SK-N-SH (cell line): ENCODE results near the gene LRRIQ1.

Source experiments
- EP300 ChIP-seq, 2 experiments: IDR thresholded peaks; 2 replicates each; pipeline versions ENCODE4 v1.4.0 to v1.6.1; 2012; ENCODE audit warnings: borderline replicate concordance in 1 of 2, low read depth in 1 of 2, low read length in 1 of 2
- EZH2phosphoT487 ChIP-seq: fragments of 200-600 bp; sonication (generic); IDR thresholded peaks from 2 replicates; pipeline ENCODE4 v1.6.1; 2017; ENCODE audit warnings: low read depth, mixed run types, mild to moderate bottlenecking, antibody characterized with exemption, moderate library complexity, borderline replicate concordance
- FOXM1 ChIP-seq: IDR thresholded peaks from 2 replicates; pipeline ENCODE4 v1.4.0; 2012; ENCODE audit warnings: low read depth, mild to moderate bottlenecking
- MXI1 ChIP-seq: IDR thresholded peaks from 2 replicates; pipeline ENCODE4 v1.6.1; 2012; ENCODE audit warnings: mild to moderate bottlenecking, low read depth, low read length, improper control_type of control experiment
- PBX3 ChIP-seq: IDR thresholded peaks from 2 replicates; pipeline ENCODE4; 2012
- POLR2AphosphoS5 ChIP-seq: IDR thresholded peaks from 2 replicates; pipeline ENCODE4 v1.6.1; 2012; ENCODE audit warnings: low read depth, low read length
- RAD21 ChIP-seq: IDR thresholded peaks from 2 replicates; pipeline ENCODE4 v1.6.1; 2012; ENCODE audit warnings: mild to moderate bottlenecking, low read length
- RCOR1 ChIP-seq: fragments of 150-350 bp; IDR thresholded peaks from 2 replicates; pipeline ENCODE4 v1.6.1; 2017; ENCODE audit warnings: antibody characterized with exemption, low read length
- RFX5 ChIP-seq: IDR thresholded peaks from 2 replicates; pipeline ENCODE4 v1.6.1; 2012; ENCODE audit warnings: mild to moderate bottlenecking, improper control_type of control experiment, low read length
- SMC3 ChIP-seq: IDR thresholded peaks from 2 replicates; pipeline ENCODE4 v1.6.1; 2012; ENCODE audit warnings: low read depth, low read length, improper control_type of control experiment
- USF2 ChIP-seq: fragments of 150-350 bp; IDR thresholded peaks from 2 replicates; pipeline ENCODE4 v1.6.1; 2017; ENCODE audit warnings: antibody characterized with exemption, low read length, low read depth, borderline replicate concordance
- YY1 ChIP-seq: IDR thresholded peaks from 2 replicates; pipeline ENCODE4 v1.4.0; 2012; ENCODE audit warnings: low read depth, mild to moderate bottlenecking
- TF ChIP-seq, protein P1 (sequence below): fragments of 200-600 bp; sonication (generic); IDR thresholded peaks from 2 replicates; pipeline ENCODE4 v1.6.1; 2017; ENCODE audit warnings: antibody characterized with exemption, mild to moderate bottlenecking, moderate library complexity
- TF ChIP-seq, protein P2 (sequence below): IDR thresholded peaks from 2 replicates; pipeline ENCODE4 v1.4.0; 2012; ENCODE audit warnings: low read depth

- TF ChIP-seq, protein P1, sequence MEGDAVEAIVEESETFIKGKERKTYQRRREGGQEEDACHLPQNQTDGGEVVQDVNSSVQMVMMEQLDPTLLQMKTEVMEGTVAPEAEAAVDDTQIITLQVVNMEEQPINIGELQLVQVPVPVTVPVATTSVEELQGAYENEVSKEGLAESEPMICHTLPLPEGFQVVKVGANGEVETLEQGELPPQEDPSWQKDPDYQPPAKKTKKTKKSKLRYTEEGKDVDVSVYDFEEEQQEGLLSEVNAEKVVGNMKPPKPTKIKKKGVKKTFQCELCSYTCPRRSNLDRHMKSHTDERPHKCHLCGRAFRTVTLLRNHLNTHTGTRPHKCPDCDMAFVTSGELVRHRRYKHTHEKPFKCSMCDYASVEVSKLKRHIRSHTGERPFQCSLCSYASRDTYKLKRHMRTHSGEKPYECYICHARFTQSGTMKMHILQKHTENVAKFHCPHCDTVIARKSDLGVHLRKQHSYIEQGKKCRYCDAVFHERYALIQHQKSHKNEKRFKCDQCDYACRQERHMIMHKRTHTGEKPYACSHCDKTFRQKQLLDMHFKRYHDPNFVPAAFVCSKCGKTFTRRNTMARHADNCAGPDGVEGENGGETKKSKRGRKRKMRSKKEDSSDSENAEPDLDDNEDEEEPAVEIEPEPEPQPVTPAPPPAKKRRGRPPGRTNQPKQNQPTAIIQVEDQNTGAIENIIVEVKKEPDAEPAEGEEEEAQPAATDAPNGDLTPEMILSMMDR = no peak
- no peak for TF ChIP-seq EZH2phosphoT487
- no peak for TF ChIP-seq RCOR1
- TF ChIP-seq MXI1 = no peak
- no peak for TF ChIP-seq EP300 (IDR thresholded peaks at IDR 0.05; ENCODE audit: borderline replicate concordance in 1 of 2, low read depth in 1 of 2, low read length in 1 of 2)
- TF ChIP-seq, protein P2, sequence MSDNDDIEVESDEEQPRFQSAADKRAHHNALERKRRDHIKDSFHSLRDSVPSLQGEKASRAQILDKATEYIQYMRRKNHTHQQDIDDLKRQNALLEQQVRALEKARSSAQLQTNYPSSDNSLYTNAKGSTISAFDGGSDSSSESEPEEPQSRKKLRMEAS = no peak
- TF ChIP-seq RAD21 = no peak
- TF ChIP-seq RFX5 = no peak
- TF ChIP-seq YY1 = no peak
- no peak for TF ChIP-seq FOXM1
- no peak for TF ChIP-seq POLR2AphosphoS5
- TF ChIP-seq SMC3 = no peak
- no peak for TF ChIP-seq PBX3
- TF ChIP-seq USF2 = no peak
These were observed 217.7 kb downstream of the LRRIQ1 start for GRCh38 chr12:85253853-85254252.
